ENCODE results near the gene ABHD6. TPM values are rescaled to one million over a fixed set of nuclear protein-coding genes. Genes with fewer than 3 reads are reported as not detected.

ABHD6 gene
- total RNA-seq, 1 experiment from 2014 or later = 2.2 TPM

DNA sequence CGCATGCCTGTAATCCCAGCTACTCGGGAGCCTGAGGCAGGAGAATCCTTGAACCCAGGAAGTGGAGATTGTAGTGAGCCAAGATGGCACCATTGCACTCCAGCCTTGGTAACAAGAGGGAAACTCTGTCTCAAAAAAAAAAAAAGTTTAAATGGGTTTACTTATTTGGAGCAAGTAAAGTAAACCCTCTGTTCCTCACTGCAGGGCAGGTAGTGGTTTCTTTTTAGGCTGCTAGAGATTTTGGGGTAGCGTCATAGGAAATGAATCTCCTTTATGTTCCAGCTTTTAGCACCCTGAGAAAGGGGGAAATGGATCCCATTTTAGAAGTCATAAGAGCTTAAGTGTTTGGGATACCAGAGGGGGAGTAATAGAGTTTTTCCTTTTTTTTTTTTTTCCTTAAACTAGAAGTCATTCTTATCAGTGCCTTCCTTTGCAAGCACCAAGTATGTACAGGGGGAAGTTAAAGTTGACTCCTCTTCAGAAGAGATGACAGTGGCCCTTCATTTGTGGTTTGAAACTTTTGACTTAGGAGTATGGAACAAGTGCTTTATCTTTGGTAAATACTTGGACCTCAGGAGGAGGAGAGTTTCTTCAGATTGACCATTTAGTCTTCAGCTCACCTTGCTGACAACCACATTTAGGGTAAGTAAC lies 103.1 kb downstream of the ABHD6 start:
- no peak overlapping the region for H3K27ac ChIP-seq (ENCODE audit: insufficient read length, low read depth, low read length)
- H3K23me2 ChIP-seq (ENCODE audit: insufficient read length, low read depth, low read length, poor library complexity, severe bottlenecking) = no peaks in the 10 kb centered on the region
- H3K79me1 ChIP-seq (ENCODE audit: insufficient read depth, low read depth, low read length, poor library complexity, severe bottlenecking) = no peaks in the 10 kb centered on the region
- no peak overlapping the region for H3K23ac ChIP-seq (ENCODE audit: insufficient read length, low read depth, low read length)
- H3T11ph ChIP-seq (ENCODE audit: low read length) = no peak overlapping the region
- no peak overlapping the region for H2BK120ac ChIP-seq (ENCODE audit: low read depth, low read length, poor library complexity, severe bottlenecking)
- H4K8ac ChIP-seq (replicated peaks; ENCODE audit: insufficient read length, low read depth, low read length) = no peak overlapping the region
- H3K79me2 ChIP-seq (ENCODE audit: insufficient read depth, low read length) = no peaks in the 10 kb centered on the region
- H3K27me3 ChIP-seq (ENCODE audit: insufficient read depth, low read length) = no peaks in the 10 kb centered on the region
- Mint-ChIP-seq H3K9me3 (no peaks in the 10 kb centered on the region), H3K4me1 (no peaks in the 10 kb centered on the region), H3K36me3 (ENCODE audit: insufficient read depth in 1 of 3, low read depth in 3 of 3) (no peaks in the 10 kb centered on the region), H3K4me3 (no peak overlapping the region), H3K27me3 (ENCODE audit: low read depth) (no peaks in the 10 kb centered on the region; the same call in 1 of the 2 replicates), H3K27ac (no peak overlapping the region)
- TF ChIP-seq, protein P1, sequence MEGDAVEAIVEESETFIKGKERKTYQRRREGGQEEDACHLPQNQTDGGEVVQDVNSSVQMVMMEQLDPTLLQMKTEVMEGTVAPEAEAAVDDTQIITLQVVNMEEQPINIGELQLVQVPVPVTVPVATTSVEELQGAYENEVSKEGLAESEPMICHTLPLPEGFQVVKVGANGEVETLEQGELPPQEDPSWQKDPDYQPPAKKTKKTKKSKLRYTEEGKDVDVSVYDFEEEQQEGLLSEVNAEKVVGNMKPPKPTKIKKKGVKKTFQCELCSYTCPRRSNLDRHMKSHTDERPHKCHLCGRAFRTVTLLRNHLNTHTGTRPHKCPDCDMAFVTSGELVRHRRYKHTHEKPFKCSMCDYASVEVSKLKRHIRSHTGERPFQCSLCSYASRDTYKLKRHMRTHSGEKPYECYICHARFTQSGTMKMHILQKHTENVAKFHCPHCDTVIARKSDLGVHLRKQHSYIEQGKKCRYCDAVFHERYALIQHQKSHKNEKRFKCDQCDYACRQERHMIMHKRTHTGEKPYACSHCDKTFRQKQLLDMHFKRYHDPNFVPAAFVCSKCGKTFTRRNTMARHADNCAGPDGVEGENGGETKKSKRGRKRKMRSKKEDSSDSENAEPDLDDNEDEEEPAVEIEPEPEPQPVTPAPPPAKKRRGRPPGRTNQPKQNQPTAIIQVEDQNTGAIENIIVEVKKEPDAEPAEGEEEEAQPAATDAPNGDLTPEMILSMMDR (conservative IDR thresholded peaks at IDR 0.05) = no peak
- H3K18ac ChIP-seq (ENCODE audit: insufficient read length, low read depth, low read length) = no peak overlapping the region
- H3K9ac ChIP-seq (ENCODE audit: extremely low read depth, insufficient read length, low read length) = no peak overlapping the region
- H2BK15ac ChIP-seq (ENCODE audit: low read depth, low read length) = no peak overlapping the region
- no peak overlapping the region for H4K5ac ChIP-seq (ENCODE audit: insufficient read length, low read depth, low read length)
- H4K91ac ChIP-seq (ENCODE audit: insufficient read length, low read depth, low read length) = no peak overlapping the region
- H3K4me2 ChIP-seq (ENCODE audit: insufficient read depth, insufficient read length, low read length) = no peak overlapping the region
- H3K4me1 ChIP-seq (ENCODE audit: insufficient read depth, low read length) = no peaks in the 10 kb centered on the region
- no peak overlapping the region for H2BK20ac ChIP-seq (ENCODE audit: low read depth, low read length, poor library complexity, severe bottlenecking)
- DNase-seq = no peak
- H2BK12ac ChIP-seq (ENCODE audit: insufficient read length, low read depth, low read length) = no peak overlapping the region
- no peak overlapping the region for H3K4ac ChIP-seq (ENCODE audit: low read depth, low read length)
- no peak overlapping the region for H3K56ac ChIP-seq (ENCODE audit: insufficient read length, low read depth, low read length)
- no peaks in the 10 kb centered on the region for H4K20me1 ChIP-seq (ENCODE audit: control insufficient read depth, insufficient read depth, insufficient read length)
- H2BK5ac ChIP-seq (ENCODE audit: insufficient read length, low read length) = no peak overlapping the region
- no peak overlapping the region for H2AK5ac ChIP-seq (ENCODE audit: insufficient read length, low read length)
- no peaks in the 10 kb centered on the region for H3K9me3 ChIP-seq (ENCODE audit: control insufficient read depth, low read depth, low read length)
- no peak overlapping the region for H2AFZ ChIP-seq (ENCODE audit: low read length)
- WGBS (ENCODE audit: extremely low coverage, insufficient read length, low lambda C conversion rate) = no CpG with 5 or more reads among the region's 3 CpGs
- H3K14ac ChIP-seq (ENCODE audit: insufficient read depth, low read length) = no peak overlapping the region

Data from H9 (cell line).